ENCODE measurements around the gene TMEM154. TPM values are rescaled to one million over a fixed set of nuclear protein-coding genes. Genes with fewer than 3 reads are reported as not detected.
A peak's percentile ranks its signal among the peaks of the same experiment; 100 is the strongest.

Gene TMEM154
- total RNA-seq, 4 donors from 2014 or later: 0.38 to 56.9 (median 2.5) TPM

GRCh38 chr4:152586668-152587067 lies 93.1 kb downstream of the TMEM154 start:
- no peak for DNase-seq
- Histone ChIP-seq H3K4me3 (no peak overlapping the region), H3K36me3 (no peaks in the 10 kb centered on the region), H3K9me3 (no peaks in the 10 kb centered on the region), H3K27me3 (no peaks in the 10 kb centered on the region), H3K4me1 (peaks cover 0 to 11% (median 0%) of the 10 kb centered on the region in 4 donors), H3K27ac (no peak overlapping the region)
- TF ChIP-seq POLR2A (IDR thresholded peaks at IDR 0.05): no peak
- TF ChIP-seq CTCF (IDR thresholded peaks at IDR 0.05): no peak

GRCh38 chr4:152585023-152585441 lies 94.8 kb downstream of the TMEM154 start:
- Histone ChIP-seq H3K27ac (peak overlapping the region; percentile 41 to 62 (median 46)), H3K9me3 (no peaks in the 10 kb centered on the region), H3K4me3 (no peak overlapping the region), H3K4me1 (peaks cover 0 to 5% (median 0%) of the 10 kb centered on the region in 4 donors), H3K27me3 (no peaks in the 10 kb centered on the region), H3K36me3 (no peaks in the 10 kb centered on the region)
- no peak for TF ChIP-seq POLR2A (IDR thresholded peaks at IDR 0.05)
- TF ChIP-seq CTCF (IDR thresholded peaks at IDR 0.05): no peak
- DNase-seq: no peak

GRCh38 chr4:152581536-152582160 lies 98.1 kb downstream of the TMEM154 start:
- TF ChIP-seq POLR2A (IDR thresholded peaks at IDR 0.05) (no peak), CTCF (IDR thresholded peaks at IDR 0.05) (no peak)
- Histone ChIP-seq H3K27ac (no peak overlapping the region), H3K27me3 (no peaks in the 10 kb centered on the region), H3K4me1 (peaks cover 0 to 5% (median 0%) of the 10 kb centered on the region in 4 donors), H3K9me3 (no peaks in the 10 kb centered on the region), H3K4me3 (no peak overlapping the region), H3K36me3 (no peaks in the 10 kb centered on the region)
- DNase-seq: no peak

- no peaks in the 10 kb centered on the region for H3K4me1 ChIP-seq
- H3K36me3 ChIP-seq: no peaks in the 10 kb centered on the region
- H3K27me3 ChIP-seq: no peaks in the 10 kb centered on the region
- TF ChIP-seq CTCF (IDR thresholded peaks at IDR 0.05): no peak
- TF ChIP-seq POLR2A (IDR thresholded peaks at IDR 0.05): no peak
- H3K4me3 ChIP-seq: no peak overlapping the region
- H3K9me3 ChIP-seq: no peaks in the 10 kb centered on the region
- no peak for DNase-seq
- H3K27ac ChIP-seq: no peak overlapping the region
Observed at GRCh38 chr4:152579916-152580315, 99.9 kb downstream of the TMEM154 start.

- Histone ChIP-seq H3K36me3 (no peaks in the 10 kb centered on the region), H3K4me3 (no peak overlapping the region), H3K27me3 (no peaks in the 10 kb centered on the region), H3K27ac (no peak overlapping the region), H3K4me1 (no peaks in the 10 kb centered on the region), H3K9me3 (no peaks in the 10 kb centered on the region)
- TF ChIP-seq CTCF (IDR thresholded peaks at IDR 0.05): no peak
- DNase-seq: no peak
Observed at GRCh38 chr4:152579107-152579764, 100.6 kb downstream of the TMEM154 start.

Measured in Peyer's patch (tissue), 4 donors.